Glutamatergic neuron (in vitro differentiated cells): Measurements from ENCODE around the gene THADA. TPM values are rescaled to one million over a fixed set of nuclear protein-coding genes. Genes with fewer than 3 reads are reported as not detected.

ENCODE experiments used
- DNase-seq: peaks from one replicate; pipeline ENCODE4 v3.0.0; 2022
- H3K27ac Mint-ChIP-seq: one replicate; pipeline ENCODE4 v1.8.0; 2020; ENCODE audit warnings: mild to moderate bottlenecking, mixed read lengths, inconsistent platforms; ENCODE audit not compliant: unreplicated experiment
- H3K27me3 Mint-ChIP-seq: one replicate; pipeline ENCODE4 v1.8.0; 2020; ENCODE audit warnings: mild to moderate bottlenecking, moderate library complexity, mixed read lengths, inconsistent platforms; ENCODE audit not compliant: unreplicated experiment
- H3K36me3 Mint-ChIP-seq: one replicate; pipeline ENCODE4 v1.8.0; 2020; ENCODE audit warnings: mild to moderate bottlenecking, mixed read lengths, inconsistent platforms; ENCODE audit not compliant: unreplicated experiment
- H3K4me1 Mint-ChIP-seq: one replicate; pipeline ENCODE4 v1.8.0; 2020; ENCODE audit warnings: mild to moderate bottlenecking, low read depth, mixed read lengths, inconsistent platforms; ENCODE audit not compliant: unreplicated experiment
- H3K4me3 Mint-ChIP-seq: one replicate; pipeline ENCODE4 v1.8.0; 2020; ENCODE audit warnings: mild to moderate bottlenecking, mixed read lengths, inconsistent platforms; ENCODE audit not compliant: unreplicated experiment
- H3K9me3 Mint-ChIP-seq: one replicate; pipeline ENCODE4 v1.8.0; 2020; ENCODE audit warnings: mild to moderate bottlenecking, moderate library complexity, mixed read lengths, inconsistent platforms; ENCODE audit not compliant: unreplicated experiment
- CTCF ChIP-seq: fragments of 200-600 bp; sonication (generic); IDR thresholded peaks from one replicate; pipeline ENCODE4 v1.5.0; 2021; ENCODE audit not compliant: partially characterized antibody, unreplicated experiment
- total RNA-seq: library from RNA; stranded (reverse); fragmentation: NEBNext Ultra II Directional; extraction: Animal tissue kit (Norgen Biotek cat#: 25700); gene quantifications from one replicate; pipeline ENCODE4 v1.2.1, GENCODE V29; 2021; ENCODE audit not compliant: unreplicated experiment

The THADA gene
- total RNA-seq, 1 donor from 2014 or later: 15.0 TPM

GRCh38 chr2:43367012-43367782 is 228.6 kb downstream of the THADA start:
- Mint-ChIP-seq H3K27ac (no peak overlapping the region), H3K4me1 (no peaks in the 10 kb centered on the region), H3K27me3 (no peaks in the 10 kb centered on the region), H3K9me3 (no peaks in the 10 kb centered on the region), H3K36me3 (no peaks in the 10 kb centered on the region), H3K4me3 (no peak overlapping the region)
- DNase-seq: no peak
- TF ChIP-seq CTCF: no peak

GRCh38 chr2:43363120-43363519 is 232.7 kb downstream of the THADA start:
- no peaks in the 10 kb centered on the region for H3K27me3 Mint-ChIP-seq
- H3K4me1 Mint-ChIP-seq: no peaks in the 10 kb centered on the region
- no peak for DNase-seq
- H3K4me3 Mint-ChIP-seq: no peak overlapping the region
- H3K36me3 Mint-ChIP-seq: no peaks in the 10 kb centered on the region
- H3K9me3 Mint-ChIP-seq: no peaks in the 10 kb centered on the region
- H3K27ac Mint-ChIP-seq: no peak overlapping the region
- no peak for TF ChIP-seq CTCF

GRCh38 chr2:43361286-43361685 is 234.6 kb downstream of the THADA start:
- H3K27me3 Mint-ChIP-seq: no peaks in the 10 kb centered on the region
- no peaks in the 10 kb centered on the region for H3K4me1 Mint-ChIP-seq
- DNase-seq: no peak
- no peaks in the 10 kb centered on the region for H3K36me3 Mint-ChIP-seq
- H3K9me3 Mint-ChIP-seq: no peaks in the 10 kb centered on the region
- no peak overlapping the region for H3K27ac Mint-ChIP-seq
- no peak for TF ChIP-seq CTCF
- H3K4me3 Mint-ChIP-seq: no peak overlapping the region

GRCh38 chr2:43360137-43360536 is 235.7 kb downstream of the THADA start:
- DNase-seq: no peak
- no peaks in the 10 kb centered on the region for H3K36me3 Mint-ChIP-seq
- no peaks in the 10 kb centered on the region for H3K9me3 Mint-ChIP-seq
- no peak for TF ChIP-seq CTCF
- H3K27me3 Mint-ChIP-seq: no peaks in the 10 kb centered on the region
- H3K4me3 Mint-ChIP-seq: no peak overlapping the region
- H3K27ac Mint-ChIP-seq: no peak overlapping the region
- no peaks in the 10 kb centered on the region for H3K4me1 Mint-ChIP-seq

GRCh38 chr2:43358410-43359201 is 237.2 kb downstream of the THADA start:
- no peak for DNase-seq
- Mint-ChIP-seq H3K27ac (no peak overlapping the region), H3K27me3 (no peaks in the 10 kb centered on the region), H3K4me3 (no peak overlapping the region), H3K36me3 (no peaks in the 10 kb centered on the region), H3K9me3 (no peaks in the 10 kb centered on the region), H3K4me1 (no peaks in the 10 kb centered on the region)
- no peak for TF ChIP-seq CTCF
